GM19351 (cell line): ENCODE data around the gene CERS2.

Source experiments
- ATAC-seq: cut with Tn5 transposase; IDR thresholded peaks from one replicate; pipeline ENCODE4 v1.9.1; 2021; ENCODE audit warnings: mild to moderate bottlenecking, moderate library complexity; ENCODE audit not compliant: unreplicated experiment

CERS2 gene

GRCh38 chr1:150997949-150998348 is 23.3 kb upstream of the CERS2 start:
- no peak for ATAC-seq

DNA sequence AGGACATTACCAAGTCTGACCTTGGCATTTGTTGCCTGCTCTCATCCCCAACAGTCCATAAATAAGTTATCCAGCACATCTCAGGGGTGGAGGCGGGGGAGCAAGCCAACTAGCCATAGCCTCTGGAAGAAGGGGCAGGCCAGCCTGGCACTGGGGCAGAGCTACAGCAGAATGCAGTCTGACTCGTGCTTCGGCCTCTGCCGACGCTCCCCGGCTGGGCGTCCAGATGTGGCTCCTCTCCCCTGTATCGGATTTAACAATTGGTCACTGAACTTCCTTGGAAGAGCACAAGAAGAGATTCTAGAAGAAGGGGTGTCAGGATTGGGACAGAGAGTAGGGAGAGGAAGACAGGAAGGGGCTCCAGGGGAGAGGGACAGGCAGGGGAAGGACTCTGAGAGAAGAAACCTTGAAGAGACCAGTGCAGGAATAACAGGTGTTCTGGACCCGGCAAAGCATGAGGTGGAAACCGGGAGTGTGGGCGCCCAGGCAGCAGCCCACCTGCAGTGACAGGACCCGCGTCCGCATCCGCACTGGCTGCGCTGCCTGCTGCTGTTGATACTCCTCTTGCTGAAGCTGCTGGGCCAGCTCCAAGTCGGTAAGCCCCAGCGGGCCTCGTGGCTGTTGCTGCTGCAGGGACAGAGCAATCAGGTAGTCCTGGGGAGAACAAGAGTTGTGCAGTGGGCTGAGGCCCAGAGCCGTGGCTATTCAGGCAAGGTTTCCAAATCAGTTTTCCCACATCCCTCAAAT is 22.7 kb upstream of the CERS2 start:
- ATAC-seq, result no peak

GRCh38 chr1:150995896-150996295 is 21.3 kb upstream of the CERS2 start:
- no peak for ATAC-seq

GRCh38 chr1:150995460-150995859 is 20.8 kb upstream of the CERS2 start:
- no peak for ATAC-seq

DNA sequence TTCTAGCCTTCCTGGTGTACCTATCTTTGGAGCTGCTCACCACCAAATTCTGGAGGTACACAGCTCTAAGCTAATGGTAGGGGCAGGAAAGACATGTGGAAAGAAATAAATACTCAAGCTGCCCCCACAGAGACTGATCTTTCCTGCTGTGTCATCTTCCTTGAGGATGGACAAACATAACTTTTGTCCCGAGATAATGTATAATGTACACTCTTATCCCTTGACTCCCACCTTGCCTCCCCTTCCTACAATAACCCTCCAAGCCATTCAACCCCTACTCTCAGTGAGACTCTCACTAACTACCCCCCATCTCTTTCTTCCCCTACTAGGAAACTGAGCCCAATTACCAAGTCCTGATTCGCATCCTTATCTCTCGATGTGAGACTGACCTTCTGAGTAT is 19.6 kb upstream of the CERS2 start:
- no peak for ATAC-seq

- ATAC-seq, result no peak
These were observed 18.0 kb upstream of the CERS2 start for GRCh38 chr1:150992626-150993025.

- no peak for ATAC-seq
These were observed 13.3 kb upstream of the CERS2 start for GRCh38 chr1:150987924-150988323.

GRCh38 chr1:150985179-150985825 is 10.7 kb upstream of the CERS2 start:
- ATAC-seq, result no peak

- no peak for ATAC-seq
These were observed 7.4 kb upstream of the CERS2 start, which contains the start of gene ANXA9 for GRCh38 chr1:150981805-150982712. Gene ANXA9 (plus strand): TSS chr1:150982292. CDS start chr1:150983106, 814 bp downstream.

DNA sequence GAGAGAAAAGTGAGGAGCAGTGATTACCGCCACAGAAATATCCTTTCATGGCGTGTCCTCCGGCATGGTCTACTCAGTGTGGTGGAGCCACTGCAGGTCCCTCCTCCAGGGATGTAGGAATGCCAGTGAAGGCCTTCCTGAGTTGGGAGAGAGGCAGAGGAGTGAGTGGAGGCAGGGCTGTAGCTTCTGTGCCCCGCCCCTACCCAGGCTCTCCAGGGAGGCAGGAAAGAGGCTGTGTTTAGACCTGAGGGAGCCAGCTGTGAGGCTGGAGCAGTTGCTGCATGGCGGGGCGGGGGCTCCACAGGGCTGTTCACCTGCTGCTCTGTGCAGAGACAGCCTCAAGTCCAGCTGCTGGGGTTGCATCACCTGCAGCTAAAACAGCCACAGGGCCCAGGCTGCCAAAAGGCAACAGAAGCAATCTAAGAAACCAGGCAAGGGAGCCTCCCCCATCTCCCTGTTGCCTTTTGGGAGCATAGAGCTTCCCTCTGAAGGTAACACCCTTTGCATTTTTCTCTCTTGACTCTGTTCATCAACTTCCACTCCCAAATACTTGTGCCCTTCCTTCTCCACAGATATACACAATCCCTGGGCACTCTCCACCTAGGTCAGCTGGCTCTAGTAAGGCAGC is 6.7 kb upstream of the CERS2 start:
- no peak for ATAC-seq

DNA sequence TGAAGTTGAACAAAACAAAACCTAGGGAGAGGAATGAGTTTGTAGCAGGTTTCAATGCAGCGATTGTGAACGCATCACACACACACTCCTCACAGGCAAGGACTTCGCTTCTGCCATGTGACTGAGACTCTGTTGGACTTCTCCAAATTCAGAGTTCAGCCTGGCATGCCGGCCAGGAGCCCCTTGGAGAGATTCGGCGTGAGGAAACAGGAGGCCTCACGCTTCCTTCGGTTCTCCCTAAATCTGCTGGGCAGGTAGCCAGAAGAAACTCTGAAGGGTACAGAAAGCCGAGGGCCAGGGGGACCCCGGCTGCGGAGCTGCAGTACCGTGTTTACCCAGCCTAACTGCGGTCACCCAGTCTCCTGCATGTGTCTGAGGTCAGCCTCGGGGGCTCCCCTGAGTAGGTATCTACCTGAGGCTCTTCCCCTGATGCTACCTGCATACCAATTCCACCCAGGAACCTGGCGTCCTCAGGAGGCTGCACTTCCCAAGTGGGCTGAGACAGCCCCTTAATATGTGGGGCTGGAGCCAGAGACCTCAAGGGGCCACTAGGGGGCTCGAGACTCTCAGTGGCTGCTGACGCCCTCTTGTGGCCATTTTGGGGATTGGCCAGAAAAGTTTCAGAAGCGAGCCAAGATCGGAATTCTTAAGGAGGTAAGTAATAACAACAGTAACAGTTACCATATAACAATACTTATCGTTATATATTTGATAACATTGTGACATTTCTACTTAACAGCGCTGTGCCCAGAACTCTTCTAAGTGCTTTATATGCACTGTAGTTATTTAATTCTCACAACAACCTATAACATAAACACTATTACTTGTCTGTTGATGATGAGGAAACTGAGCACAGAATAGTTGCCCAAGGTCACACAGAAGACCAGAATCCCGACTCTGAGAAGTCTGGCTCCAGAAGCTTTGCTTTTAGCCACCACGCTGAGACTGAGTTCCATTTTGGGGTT is 4.7 kb upstream of the CERS2 start:
- peak; percentile 53 for ATAC-seq

- no peak for ATAC-seq
These were observed 2.5 kb upstream of the CERS2 start for GRCh38 chr1:150976879-150977694.

GRCh38 chr1:150976401-150976821 is 1.8 kb upstream of the CERS2 start:
- ATAC-seq, result no peak

- ATAC-seq, result peak; percentile 33
These were observed 627 bp downstream of the CERS2 start for GRCh38 chr1:150973836-150974579.

GRCh38 chr1:150973258-150973835 is 1.3 kb downstream of the CERS2 start:
- ATAC-seq, result no peak

DNA sequence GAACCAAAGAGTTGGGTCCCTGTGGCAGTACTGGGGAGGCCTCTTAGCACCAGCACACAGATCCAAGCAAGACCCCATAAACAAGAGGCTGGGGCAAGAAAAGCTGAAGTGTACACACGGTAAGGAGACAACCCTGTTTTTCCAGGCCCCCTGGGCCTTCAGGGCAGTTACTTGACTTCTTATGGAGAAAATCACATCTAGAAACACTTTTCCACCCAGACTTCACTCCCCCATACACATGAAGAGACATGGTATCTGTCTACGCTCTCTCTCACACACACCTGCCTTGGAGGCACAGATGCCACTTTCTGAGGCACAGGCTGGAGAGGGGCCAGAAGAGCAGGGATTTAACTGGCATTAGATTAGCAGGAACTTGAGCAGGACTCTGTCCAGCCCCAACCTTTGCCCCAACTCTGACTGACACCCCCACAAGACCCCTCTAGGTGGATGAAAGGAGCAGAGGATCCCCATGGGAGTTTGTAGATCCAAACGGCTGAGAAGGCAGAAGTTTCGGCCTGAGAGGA is 2.2 kb downstream of the CERS2 start:
- ATAC-seq, result no peak

DNA sequence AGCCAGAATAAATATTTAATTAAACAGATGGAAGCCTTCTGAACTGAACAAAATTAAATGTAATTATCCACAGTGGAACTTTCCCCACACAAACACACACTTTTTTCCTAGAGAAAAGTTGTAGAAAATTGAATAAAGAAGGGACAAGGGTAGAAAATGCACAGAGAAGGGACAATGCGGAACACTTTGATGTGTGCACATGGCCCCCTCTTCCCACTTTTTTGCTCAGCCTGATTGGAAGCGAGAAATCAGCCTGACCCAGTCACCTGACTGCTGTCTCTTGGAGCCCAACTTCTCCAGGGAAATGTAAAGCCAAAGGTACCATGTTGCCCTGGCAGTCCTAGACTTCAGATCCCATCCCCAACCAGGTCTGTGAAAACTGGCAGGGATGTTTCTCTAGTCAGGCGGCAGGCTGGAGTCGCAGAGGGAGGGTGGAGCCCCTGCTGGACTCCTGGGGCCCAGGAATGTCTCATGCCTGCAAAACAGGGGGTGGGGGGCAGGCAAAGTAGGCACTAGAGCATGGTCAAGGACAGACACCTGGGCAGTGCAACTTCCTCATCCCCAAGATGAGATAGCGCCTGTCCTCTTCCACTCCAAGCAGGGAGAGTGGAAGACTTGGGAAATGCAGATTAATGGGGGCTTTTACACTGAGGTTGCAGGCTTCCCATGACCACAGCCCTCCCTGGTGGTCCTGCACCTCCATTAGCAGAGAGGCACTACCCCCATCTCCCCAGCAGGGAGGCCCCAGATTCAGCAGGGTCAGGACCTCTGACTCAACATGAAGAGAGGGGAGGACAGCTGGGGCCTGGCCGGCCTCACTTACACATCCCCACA is 2.8 kb downstream of the CERS2 start:
- no peak for ATAC-seq
